ENCODE data around the gene OR4D11.
A peak's percentile ranks its signal among the peaks of the same experiment; 100 is the strongest.
"Not testable (repeated sequence)": the region's sequence is repeated elsewhere in the genome, so short reads cannot be mapped to it uniquely, and the experiment has no call there.

The OR4D11 gene

GRCh38 chr11:59479906-59480305 is 23.5 kb upstream of the OR4D11 start:
- TF ChIP-seq, protein P1, sequence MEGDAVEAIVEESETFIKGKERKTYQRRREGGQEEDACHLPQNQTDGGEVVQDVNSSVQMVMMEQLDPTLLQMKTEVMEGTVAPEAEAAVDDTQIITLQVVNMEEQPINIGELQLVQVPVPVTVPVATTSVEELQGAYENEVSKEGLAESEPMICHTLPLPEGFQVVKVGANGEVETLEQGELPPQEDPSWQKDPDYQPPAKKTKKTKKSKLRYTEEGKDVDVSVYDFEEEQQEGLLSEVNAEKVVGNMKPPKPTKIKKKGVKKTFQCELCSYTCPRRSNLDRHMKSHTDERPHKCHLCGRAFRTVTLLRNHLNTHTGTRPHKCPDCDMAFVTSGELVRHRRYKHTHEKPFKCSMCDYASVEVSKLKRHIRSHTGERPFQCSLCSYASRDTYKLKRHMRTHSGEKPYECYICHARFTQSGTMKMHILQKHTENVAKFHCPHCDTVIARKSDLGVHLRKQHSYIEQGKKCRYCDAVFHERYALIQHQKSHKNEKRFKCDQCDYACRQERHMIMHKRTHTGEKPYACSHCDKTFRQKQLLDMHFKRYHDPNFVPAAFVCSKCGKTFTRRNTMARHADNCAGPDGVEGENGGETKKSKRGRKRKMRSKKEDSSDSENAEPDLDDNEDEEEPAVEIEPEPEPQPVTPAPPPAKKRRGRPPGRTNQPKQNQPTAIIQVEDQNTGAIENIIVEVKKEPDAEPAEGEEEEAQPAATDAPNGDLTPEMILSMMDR (IDR thresholded peaks at IDR 0.05; ENCODE audit: low read depth, low read length) = no peak
- H3K4me3 ChIP-seq (replicated peaks in 1 of 2; ENCODE audit: low read depth in 2 of 2, low read length in 2 of 2) = no peak overlapping the region
- no peak for DNase-seq (ENCODE audit: low read depth in 2 of 2)

DNA sequence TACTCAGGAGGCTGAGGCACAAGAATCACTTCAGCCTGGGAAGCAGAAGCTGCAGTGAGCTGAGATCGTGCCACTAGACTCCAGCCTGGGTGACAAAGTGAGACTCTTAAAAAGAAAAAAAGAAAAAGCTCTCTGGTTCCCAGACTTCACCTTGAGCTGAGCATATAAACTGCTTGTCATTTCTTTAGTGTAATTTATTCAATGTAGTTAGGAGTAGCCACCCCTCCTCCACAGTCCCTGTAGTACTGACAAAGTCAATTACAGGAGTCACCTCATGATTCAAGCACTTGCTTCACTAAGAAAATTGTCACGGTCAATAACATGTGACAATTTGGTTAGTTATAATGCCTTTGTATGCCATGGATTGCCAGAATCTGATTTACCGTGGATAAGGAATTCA is 23.0 kb upstream of the OR4D11 start:
- H3K4me3 ChIP-seq (replicated peaks in 1 of 2; ENCODE audit: low read depth in 2 of 2, low read length in 2 of 2) = no peak overlapping the region
- TF ChIP-seq, protein P1 (IDR thresholded peaks at IDR 0.05; ENCODE audit: low read depth, low read length) = no peak
- DNase-seq (ENCODE audit: low read depth in 2 of 2) = no peak

DNA sequence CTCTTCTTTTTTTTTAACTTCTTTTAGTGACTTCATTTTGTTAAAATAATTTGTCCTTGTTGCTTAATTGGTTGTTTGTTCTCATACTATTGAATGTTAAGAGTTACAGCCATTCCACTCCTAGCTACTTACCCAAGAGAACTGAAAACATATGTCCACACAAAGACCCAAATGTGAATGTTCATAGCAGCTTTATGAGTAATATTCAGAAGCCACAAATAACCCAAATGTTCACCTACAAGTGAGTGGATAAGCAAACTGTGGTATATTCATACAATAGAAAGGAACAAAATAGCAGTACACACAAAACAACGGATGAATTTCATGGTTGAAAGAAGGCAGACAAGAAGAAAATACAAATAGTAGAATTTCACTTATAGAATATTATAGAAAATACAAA is 1.4 kb upstream of the OR4D11 start:
- no peak overlapping the region for H3K4me3 ChIP-seq (replicated peaks in 1 of 2; ENCODE audit: low read depth in 2 of 2, low read length in 2 of 2)
- no peak for DNase-seq (ENCODE audit: low read depth in 2 of 2)
- TF ChIP-seq, protein P1 (IDR thresholded peaks at IDR 0.05; ENCODE audit: low read depth, low read length) = no peak

- TF ChIP-seq, protein P1 (IDR thresholded peaks at IDR 0.05; ENCODE audit: low read depth, low read length) = no peak
- no peak within 1 kb of the TSS for H3K4me3 ChIP-seq (replicated peaks in 1 of 2; ENCODE audit: low read depth in 2 of 2, low read length in 2 of 2)
- DNase-seq (ENCODE audit: low read depth in 2 of 2) = peak; percentile 3
Measured at GRCh38 chr11:59510941-59511589, 7.7 kb downstream of the OR4D11 start, which contains the start of gene OR4D9. Gene OR4D9, plus strand, starts transcription at chr11:59511539. Its CDS starts 3,374 bp downstream, at chr11:59514913.

DNA sequence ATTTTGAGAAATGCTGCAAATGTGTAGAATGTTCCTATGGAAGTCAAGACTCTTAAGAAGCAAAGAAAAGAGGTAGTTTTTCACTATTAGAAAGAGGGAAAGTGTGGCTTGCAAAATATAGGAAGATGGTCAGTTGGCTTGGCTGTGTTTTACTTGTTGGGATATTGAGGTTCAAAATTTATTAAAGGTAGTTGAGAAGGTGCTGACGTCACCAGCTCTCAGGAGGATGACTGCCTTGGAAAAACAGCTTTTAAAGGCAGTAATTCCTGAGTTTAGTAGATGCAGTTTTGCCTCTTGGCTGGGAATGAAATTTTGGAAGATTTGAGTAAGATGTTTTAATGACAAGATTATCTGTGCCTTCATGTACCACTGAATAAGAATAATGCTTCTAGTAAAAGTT is 8.3 kb downstream of the OR4D11 start:
- no peak overlapping the region for H3K4me3 ChIP-seq (replicated peaks in 1 of 2; ENCODE audit: low read depth in 2 of 2, low read length in 2 of 2)
- no peak for DNase-seq (ENCODE audit: low read depth in 2 of 2)
- TF ChIP-seq, protein P1 (IDR thresholded peaks at IDR 0.05; ENCODE audit: low read depth, low read length) = no peak

DNA sequence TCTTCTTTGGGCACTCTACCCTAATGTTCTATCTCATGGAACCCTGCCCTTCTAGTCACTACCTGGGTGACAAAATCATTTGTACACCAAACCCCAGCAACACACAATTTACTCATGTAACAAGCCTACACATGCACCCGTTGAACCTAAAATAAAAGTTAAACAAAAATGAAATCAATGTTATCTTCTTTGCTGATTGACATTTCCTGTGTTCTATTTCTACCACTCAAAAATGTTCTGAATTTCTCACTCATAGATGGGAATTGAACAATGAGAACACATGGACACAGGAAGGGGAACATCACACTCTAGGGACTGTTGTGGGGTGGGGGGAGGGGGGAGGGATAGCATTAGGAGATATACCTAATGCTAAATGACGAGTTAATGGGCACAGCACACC is 16.8 kb downstream of the OR4D11 start:
- H3K4me3 ChIP-seq (replicated peaks in 1 of 2; ENCODE audit: low read depth in 2 of 2, low read length in 2 of 2); DNase-seq (ENCODE audit: low read depth in 2 of 2): not testable (repeated sequence)

DNA sequence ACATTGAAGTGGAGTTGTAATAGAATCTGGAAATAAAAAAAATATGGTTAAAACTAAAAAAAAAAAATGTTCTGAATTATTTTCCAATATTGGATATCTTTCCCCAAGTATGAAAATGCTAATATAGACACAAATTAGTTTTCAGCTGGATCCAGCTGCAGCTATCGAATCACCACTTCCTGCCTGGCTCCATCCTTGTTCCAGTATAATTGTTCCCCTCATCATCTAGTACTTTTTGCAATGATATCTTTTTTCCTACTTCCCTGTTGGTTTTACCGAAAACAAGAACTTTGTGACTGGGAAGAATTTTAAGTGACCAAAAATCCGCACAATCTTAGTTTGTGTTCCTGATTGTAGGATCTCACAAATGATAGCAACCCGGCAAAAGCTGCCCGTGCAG is 17.4 kb downstream of the OR4D11 start:
- DNase-seq (ENCODE audit: low read depth in 2 of 2) = no peak
- TF ChIP-seq, protein P1 (IDR thresholded peaks at IDR 0.05; ENCODE audit: low read depth, low read length) = no peak
- H3K4me3 ChIP-seq (replicated peaks in 1 of 2; ENCODE audit: low read depth in 2 of 2, low read length in 2 of 2) = no peak overlapping the region
